Ovary (tissue), 9 donors: ENCODE results near the gene CENPK. TPM values are rescaled to one million over a fixed set of nuclear protein-coding genes. Genes with fewer than 3 reads are reported as not detected.

Experiments used
- DNase-seq, 5 donors: peaks; one replicate each; pipeline ENCODE4 v3.0.0-alpha.2; 2019 to 2020
- H3K27ac ChIP-seq, 2 donors: fragments of 200-600 bp; one replicate each; pipeline versions ENCODE4 v1.5.1 to v1.8.0; 2019 to 2022
- H3K27me3 ChIP-seq: fragments of 200-600 bp; one replicate; pipeline ENCODE4 v1.8.0; 2022
- H3K36me3 ChIP-seq: fragments of 200-600 bp; sonication (generic); one replicate; pipeline ENCODE4 v1.5.1; 2019
- H3K4me1 ChIP-seq: one replicate; pipeline ENCODE4 v1.8.1; 2013; ENCODE audit warnings: mild to moderate bottlenecking, moderate library complexity; ENCODE audit not compliant: insufficient read depth
- H3K4me3 ChIP-seq: fragments of 200-600 bp; sonication (generic); one replicate; pipeline ENCODE4 v1.5.1; 2017
- H3K9me3 ChIP-seq, 2 donors: fragments of 200-600 bp in 1 of 2; sonication (generic) in 1 of 2; one replicate each; pipeline versions ENCODE4 v1.5.1 to v1.8.1; 2013 to 2019; ENCODE audit warnings: mild to moderate bottlenecking in 1 of 2, moderate library complexity in 1 of 2
- EP300 ChIP-seq: sonication (generic); formaldehyde crosslinking; IDR thresholded peaks from one replicate; pipeline ENCODE4 v1.6.1; 2017; ENCODE audit warnings: antibody characterized with exemption
- POLR2A ChIP-seq: fragments of 450-650 bp; IDR thresholded peaks from one replicate; pipeline ENCODE4 v1.6.1; 2017; ENCODE audit warnings: antibody characterized with exemption, mild to moderate bottlenecking, moderate library complexity
- WGBS, 3 donors: extraction: QIAGEN DNeasy Blood & Tissue Kit in 1 of 3; methylation state at CpG; one replicate each; pipeline versions ENCODE4 v1.1.5 to v1.1.7; 2013 to 2017; 5-methylcytosine and 5-hydroxymethylcytosine counted together
- intact Hi-C, 4 donors: fragments of 100-400 bp; cut with DNase I; formaldehyde crosslinking; loops; one replicate each; pipeline versions ENCODE4 v1.11.0 to v1.15.1; 2022 to 2023
- polyA plus RNA-seq, 2 donors: library from polyadenylated mRNA; stranded (reverse); fragments of 200-250 nt in 1 of 2; fragments of 350-450 nt in 1 of 2; fragmentation: Illumina TruSeq in 1 of 2; extraction: RNeasy Lipid Tissue Mini Kit (QIAGEN cat#74804) in 1 of 2; gene quantifications; one replicate each; pipeline ENCODE4 v1.2.3, GENCODE V29; 2013 to 2014
- total RNA-seq, 7 donors: library from RNA; depleted of rRNA in 2 of 7; stranded (reverse); fragments of >200 nt in 2 of 7; fragmentation: NEBNext Ultra II Directional in 3 of 7; extraction: Animal tissue kit (Norgen Biotek cat#: 25700) in 3 of 7; gene quantifications; one replicate each; pipeline versions ENCODE4 v1.1.0 to v1.2.4, GENCODE V29; 2016 to 2023
- TF ChIP-seq, protein P1 (sequence below), 3 donors: fragments of 450-650 bp in 2 of 3; fragments of 200-600 bp in 1 of 3; IDR thresholded peaks; one replicate each; pipeline versions ENCODE4 v1.5.1 to v1.8.0; 2016 to 2022; ENCODE audit warnings: antibody characterized with exemption in 3 of 3, mild to moderate bottlenecking in 1 of 3
- donor health status: DM: no; HTN: no; CAD: no; lungs with moderate emphysema.
- donor health status: DM: no; HTN: no; CAD: no.
- donor health status: Bipolar disorder and iron deficiency.
- donor health status: DM: yes; HTN: yes; CAD: no.
- donor health status: DM: no; HTN: no; CAD: no.
- donor health status: DM: yes; HTN: yes; CAD: no.

Gene CENPK
- total and polyA plus RNA-seq, 9 donors: 0.83 to 3.0 (median 1.7) TPM

DNA sequence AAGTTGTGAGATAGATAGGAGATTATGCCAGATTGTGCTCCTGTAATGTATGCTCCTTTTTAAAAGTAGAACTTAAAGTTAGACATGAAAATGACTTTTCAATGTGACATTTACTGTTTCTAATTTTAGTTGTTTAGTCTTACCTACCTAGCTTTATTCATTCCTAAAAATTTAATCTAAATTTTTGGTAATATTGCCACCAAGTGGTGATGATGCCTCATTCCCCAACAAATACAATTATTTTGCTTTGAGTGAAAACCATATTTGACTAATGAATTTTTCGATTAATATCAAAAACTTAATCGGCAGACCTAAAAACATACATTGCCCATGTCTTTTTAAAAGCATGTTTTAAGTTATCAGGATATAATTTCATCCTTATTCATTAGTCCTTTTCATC, 25.7 kb upstream of the CENPK start:
- Histone ChIP-seq H3K4me3 (no peak overlapping the region), H3K9me3 (no peaks in the 10 kb centered on the region), H3K36me3 (no peaks in the 10 kb centered on the region), H3K27ac (no peak overlapping the region), H3K27me3 (no peaks in the 10 kb centered on the region), H3K4me1 (no peaks in the 10 kb centered on the region)
- TF ChIP-seq POLR2A (no peak), EP300 (no peak)
- TF ChIP-seq, protein P1, sequence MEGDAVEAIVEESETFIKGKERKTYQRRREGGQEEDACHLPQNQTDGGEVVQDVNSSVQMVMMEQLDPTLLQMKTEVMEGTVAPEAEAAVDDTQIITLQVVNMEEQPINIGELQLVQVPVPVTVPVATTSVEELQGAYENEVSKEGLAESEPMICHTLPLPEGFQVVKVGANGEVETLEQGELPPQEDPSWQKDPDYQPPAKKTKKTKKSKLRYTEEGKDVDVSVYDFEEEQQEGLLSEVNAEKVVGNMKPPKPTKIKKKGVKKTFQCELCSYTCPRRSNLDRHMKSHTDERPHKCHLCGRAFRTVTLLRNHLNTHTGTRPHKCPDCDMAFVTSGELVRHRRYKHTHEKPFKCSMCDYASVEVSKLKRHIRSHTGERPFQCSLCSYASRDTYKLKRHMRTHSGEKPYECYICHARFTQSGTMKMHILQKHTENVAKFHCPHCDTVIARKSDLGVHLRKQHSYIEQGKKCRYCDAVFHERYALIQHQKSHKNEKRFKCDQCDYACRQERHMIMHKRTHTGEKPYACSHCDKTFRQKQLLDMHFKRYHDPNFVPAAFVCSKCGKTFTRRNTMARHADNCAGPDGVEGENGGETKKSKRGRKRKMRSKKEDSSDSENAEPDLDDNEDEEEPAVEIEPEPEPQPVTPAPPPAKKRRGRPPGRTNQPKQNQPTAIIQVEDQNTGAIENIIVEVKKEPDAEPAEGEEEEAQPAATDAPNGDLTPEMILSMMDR (IDR thresholded peaks at IDR 0.05): no peak
- DNase-seq: no peak
- intact Hi-C loops: no loop called here
- WGBS, 3 donors: 63 to 83% (median 66%) methylated on average over 2 of the region's 2 CpGs

DNA sequence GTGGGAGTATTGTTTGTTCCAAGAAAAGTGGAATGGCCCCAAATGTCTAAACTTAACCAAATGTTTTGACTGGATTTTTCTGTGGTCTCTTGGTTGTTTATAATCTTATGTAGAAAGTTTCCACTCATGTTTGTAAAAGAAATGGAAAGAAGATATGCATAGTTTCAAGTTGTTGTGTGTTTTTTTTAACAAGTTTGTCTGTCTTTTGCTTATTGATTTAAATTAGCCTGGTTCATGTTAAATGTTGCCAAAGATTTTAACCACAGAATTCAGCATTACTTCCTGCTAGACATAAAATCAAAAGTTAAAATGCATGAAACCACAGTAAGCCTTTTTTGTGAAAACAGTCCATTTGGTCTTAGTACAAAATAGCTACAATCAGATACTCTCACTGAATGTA, 14.2 kb upstream of the CENPK start:
- Histone ChIP-seq H3K27ac (no peak overlapping the region), H3K27me3 (no peaks in the 10 kb centered on the region), H3K9me3 (no peaks in the 10 kb centered on the region), H3K36me3 (no peaks in the 10 kb centered on the region), H3K4me1 (no peaks in the 10 kb centered on the region), H3K4me3 (no peak overlapping the region)
- no peak for TF ChIP-seq POLR2A
- TF ChIP-seq, protein P1 (IDR thresholded peaks at IDR 0.05): no peak
- no peak for TF ChIP-seq EP300
- no peak for DNase-seq
- intact Hi-C loops: no loop called here

DNA sequence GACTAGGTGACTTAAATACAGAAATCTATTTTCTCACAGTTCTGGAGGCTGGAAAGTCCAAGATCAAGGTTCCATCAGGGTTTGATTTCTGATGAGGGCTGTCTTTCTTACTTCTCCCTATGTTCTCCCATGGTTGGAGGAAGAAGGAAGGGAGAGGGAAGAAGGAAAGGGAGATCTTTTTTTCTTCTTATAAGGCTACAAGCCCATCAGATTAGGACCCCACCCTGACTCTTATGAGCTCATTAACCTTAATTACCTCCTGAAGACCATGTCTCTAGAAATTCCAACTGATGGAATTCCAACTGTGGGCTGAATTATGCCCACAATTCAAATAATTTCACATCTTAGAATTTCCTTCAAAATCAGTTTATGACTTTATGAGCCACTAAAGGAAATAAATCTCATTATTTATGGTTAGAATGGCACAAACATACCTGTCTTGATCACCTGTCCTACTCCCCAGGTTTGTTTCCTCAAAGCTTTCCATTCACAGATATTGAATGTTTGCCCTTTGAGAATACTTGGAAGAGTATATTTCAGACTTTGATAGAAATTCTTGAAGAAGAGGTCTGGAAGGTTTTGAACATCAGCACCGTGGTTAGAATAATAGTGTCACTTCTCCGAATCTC, 7.7 kb upstream of the CENPK start:
- TF ChIP-seq, protein P1 (IDR thresholded peaks at IDR 0.05): no peak
- TF ChIP-seq POLR2A (no peak), EP300 (no peak)
- WGBS, 3 donors: 83 to 91% (median 84%) methylated on average over 2 of the region's 2 CpGs

DNA sequence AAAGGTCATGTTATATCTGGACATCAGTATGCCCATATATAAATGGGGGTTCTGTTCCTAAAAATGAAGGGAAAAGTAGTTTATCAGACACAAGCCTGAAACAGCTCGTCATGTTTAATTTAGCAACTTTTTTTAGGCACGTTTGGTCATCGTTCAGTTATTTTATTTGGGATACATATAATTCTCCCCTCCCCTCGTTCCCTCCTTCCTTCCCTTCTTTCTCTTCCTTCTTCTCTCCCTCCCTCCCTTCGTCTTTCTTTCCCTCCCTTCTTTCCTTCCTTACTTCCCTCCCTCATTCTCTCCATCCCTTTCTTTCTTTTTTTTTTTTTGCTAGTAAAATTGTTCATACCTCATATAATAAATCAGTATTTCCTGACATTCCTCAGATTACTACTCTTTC, 3.5 kb upstream of the CENPK start:
- H3K4me3 ChIP-seq: no peak overlapping the region
- H3K36me3 ChIP-seq: no peaks in the 10 kb centered on the region
- H3K27me3 ChIP-seq: no peaks in the 10 kb centered on the region
- 75 to 79% (median 78%) methylated on average over 5 of the region's 5 CpGs for WGBS, 3 donors
- H3K9me3 ChIP-seq: no peaks in the 10 kb centered on the region
- no peak for TF ChIP-seq EP300
- TF ChIP-seq POLR2A: no peak
- TF ChIP-seq, protein P1 (IDR thresholded peaks at IDR 0.05): no peak
- H3K27ac ChIP-seq: no peak overlapping the region
- peaks cover 7% of the 10 kb centered on the region for H3K4me1 ChIP-seq
- intact Hi-C loops: no loop called here
- no peak for DNase-seq

More for the DNA sequence above, 7.7 kb upstream of the CENPK start:
- DNase-seq: no peak
- no peaks in the 10 kb centered on the region for H3K36me3 ChIP-seq
- no peak overlapping the region for H3K27ac ChIP-seq
- no peaks in the 10 kb centered on the region for H3K27me3 ChIP-seq
- H3K4me1 ChIP-seq: no peaks in the 10 kb centered on the region
- intact Hi-C loops: no loop called here
- H3K4me3 ChIP-seq: no peak overlapping the region
- no peaks in the 10 kb centered on the region for H3K9me3 ChIP-seq
